Keratinocyte (primary cell): ENCODE data around the gene POLD3. TPM values are rescaled to one million over a fixed set of nuclear protein-coding genes. Genes with fewer than 3 reads are reported as not detected.
"Not testable (repeated sequence)": the region's sequence is repeated elsewhere in the genome, so short reads cannot be mapped to it uniquely, and the experiment has no call there.

Experiments used
- DNase-seq: peaks from one replicate; pipeline ENCODE4 v3.0.0-alpha.2; 2011; ENCODE audit warnings: low read depth, missing footprints, low spot score
- FAIRE-seq: peaks from 2 replicates; lab custom pipeline; 2011; peaks lifted over from hg19 to GRCh38; lab: Jason Lieb, UNC
- H2AFZ ChIP-seq: 2 replicates; pipeline ENCODE4 v1.6.0; 2012; ENCODE audit warnings: low read length, control low read depth, inconsistent platforms; ENCODE audit not compliant: control insufficient read depth
- H3K27ac ChIP-seq: 2 replicates; pipeline ENCODE4 v1.5.1; 2011; ENCODE audit warnings: low read length; ENCODE audit not compliant: control insufficient read depth, insufficient read depth
- H3K27me3 ChIP-seq: 3 replicates; pipeline ENCODE4 v1.6.0; 2011; ENCODE audit warnings: low read length; ENCODE audit not compliant: control insufficient read depth, insufficient read depth; ENCODE audit errors: extremely low read depth
- H3K36me3 ChIP-seq, 2 experiments: 2 replicates in 1 of 2; 3 replicates in 1 of 2; pipeline ENCODE4 v1.5.1; 2011; ENCODE audit warnings: low read length in 2 of 2, mild to moderate bottlenecking in 1 of 2; ENCODE audit not compliant: control insufficient read depth in 2 of 2, insufficient read depth in 2 of 2; ENCODE audit errors: extremely low read depth in 1 of 2
- H3K4me1 ChIP-seq: 3 replicates; pipeline ENCODE4 v1.5.1; 2011; ENCODE audit warnings: low read length; ENCODE audit not compliant: control insufficient read depth, insufficient read depth; ENCODE audit errors: extremely low read depth
- H3K4me2 ChIP-seq: 3 replicates; pipeline ENCODE4 v1.6.0; 2011; ENCODE audit warnings: low read depth, low read length; ENCODE audit not compliant: control insufficient read depth, insufficient read depth; ENCODE audit errors: extremely low read depth
- H3K4me3 ChIP-seq, 3 experiments: fragments of 200-600 bp in 1 of 3; sonication (generic) in 1 of 3; 2 replicates in 2 of 3; 3 replicates in 1 of 3; pipeline ENCODE4 v1.5.1; 2011 to 2016; ENCODE audit warnings: low read length in 3 of 3, mild to moderate bottlenecking in 3 of 3, control low read depth in 2 of 3, inconsistent platforms in 1 of 3, low read depth in 1 of 3, mixed read lengths in 1 of 3, mixed run types in 1 of 3, moderate library complexity in 1 of 3; ENCODE audit not compliant: control insufficient read depth in 2 of 3, insufficient read depth in 2 of 3; ENCODE audit errors: extremely low read depth in 1 of 3
- H3K79me2 ChIP-seq: 2 replicates; pipeline ENCODE4 v1.6.0; 2012; ENCODE audit warnings: low read length; ENCODE audit not compliant: control insufficient read depth, insufficient read depth
- H3K9ac ChIP-seq: 3 replicates; pipeline ENCODE4 v1.6.0; 2011; ENCODE audit warnings: low read length; ENCODE audit not compliant: control insufficient read depth, insufficient read depth; ENCODE audit errors: extremely low read depth
- H3K9me1 ChIP-seq: 3 replicates; pipeline ENCODE4 v1.6.0; 2011; ENCODE audit warnings: low read length; ENCODE audit not compliant: control insufficient read depth, insufficient read depth; ENCODE audit errors: extremely low read depth
- H3K9me3 ChIP-seq: 2 replicates; pipeline ENCODE4 v1.5.1; 2012; ENCODE audit warnings: low read depth, low read length; ENCODE audit not compliant: control insufficient read depth
- H4K20me1 ChIP-seq: 3 replicates; pipeline ENCODE4 v1.6.0; 2011; ENCODE audit warnings: low read length; ENCODE audit not compliant: control insufficient read depth, insufficient read depth; ENCODE audit errors: extremely low read depth
- EZH2 ChIP-seq: IDR thresholded peaks from one replicate; pipeline ENCODE4 v1.6.1; 2012; ENCODE audit warnings: inconsistent platforms, mild to moderate bottlenecking, low read length, moderate library complexity
- dilution Hi-C: fragments of 300-500 bp; cut with MboI; formaldehyde crosslinking; loops from one replicate; pipeline ENCODE4 v1.7.0; 2020; ENCODE audit warnings: low sequenced_read_pairs; ENCODE audit not compliant: extremely low pct_ligation_motif_present
- polyA plus RNA-seq, 5 experiments: library from polyadenylated mRNA; depleted of rRNA in 3 of 5; stranded (reverse) in 3 of 5; stranded (forward) in 1 of 5; unstranded in 1 of 5; fragments of >200 nt; gene quantifications; 1 replicate in 1 of 5; 2 replicates in 3 of 5; 3 replicates in 1 of 5; pipeline versions ENCODE4 v1.2.1 to v1.2.3, GENCODE V29; 2011 to 2012; ENCODE audit warnings: missing spikeins in 2 of 5, low read depth in 1 of 5, low replicate concordance in 1 of 5
- TF ChIP-seq, protein P1 (sequence below), 3 experiments: IDR thresholded peaks in 1 of 3; conservative IDR thresholded peaks in 1 of 3; optimal IDR thresholded peaks in 1 of 3; 2 replicates in 2 of 3; 3 replicates in 1 of 3; pipeline versions ENCODE3 to v1.5.1; 2011; ENCODE audit warnings: low read length in 3 of 3, mild to moderate bottlenecking in 3 of 3, moderate library complexity in 2 of 3, control low read depth in 1 of 3, inconsistent platforms in 1 of 3; ENCODE audit not compliant: insufficient read depth in 2 of 3; ENCODE audit errors: extremely low read depth in 1 of 3

Gene POLD3
- polyA plus RNA-seq, 1 donor (not counting 4 experiments of a cell fraction or from before 2014, with no cell fraction given), result 16.7 TPM

DNA sequence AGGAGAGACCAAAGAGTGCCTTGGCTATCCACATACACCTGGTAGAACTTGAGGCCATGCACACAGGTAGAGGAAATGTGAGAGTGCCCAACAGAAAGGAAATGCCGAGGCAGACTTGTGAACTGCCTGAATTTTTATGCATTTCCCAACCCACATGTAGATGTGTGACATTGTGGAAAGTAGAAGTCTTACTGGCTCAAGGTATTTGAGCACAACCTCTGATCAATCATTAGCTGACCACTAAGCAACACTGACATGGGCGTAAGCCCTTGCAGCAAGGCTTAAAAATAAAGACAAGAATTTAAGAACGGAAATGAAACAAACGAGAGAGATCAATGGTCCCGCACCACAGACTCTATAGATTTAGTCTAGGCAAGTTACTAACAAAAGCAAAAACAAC, 62.6 kb downstream of the POLD3 start:
- Histone ChIP-seq H3K9me1 (no peaks in the 10 kb centered on the region), H2AFZ (no peak overlapping the region), H3K4me3 (no peak overlapping the region), H3K9ac (no peak overlapping the region), H3K27ac (no peak overlapping the region), H3K9me3 (no peaks in the 10 kb centered on the region), H3K79me2 (no peaks in the 10 kb centered on the region), H3K27me3 (no peaks in the 10 kb centered on the region), H3K4me1 (no peaks in the 10 kb centered on the region), H3K36me3 (no peaks in the 10 kb centered on the region), H4K20me1 (no peaks in the 10 kb centered on the region), H3K4me2 (no peak overlapping the region)
- no peak for DNase-seq
- dilution Hi-C loops, result no loop called here
- no peak for FAIRE-seq
- TF ChIP-seq EZH2, result no peak
- TF ChIP-seq, protein P1, sequence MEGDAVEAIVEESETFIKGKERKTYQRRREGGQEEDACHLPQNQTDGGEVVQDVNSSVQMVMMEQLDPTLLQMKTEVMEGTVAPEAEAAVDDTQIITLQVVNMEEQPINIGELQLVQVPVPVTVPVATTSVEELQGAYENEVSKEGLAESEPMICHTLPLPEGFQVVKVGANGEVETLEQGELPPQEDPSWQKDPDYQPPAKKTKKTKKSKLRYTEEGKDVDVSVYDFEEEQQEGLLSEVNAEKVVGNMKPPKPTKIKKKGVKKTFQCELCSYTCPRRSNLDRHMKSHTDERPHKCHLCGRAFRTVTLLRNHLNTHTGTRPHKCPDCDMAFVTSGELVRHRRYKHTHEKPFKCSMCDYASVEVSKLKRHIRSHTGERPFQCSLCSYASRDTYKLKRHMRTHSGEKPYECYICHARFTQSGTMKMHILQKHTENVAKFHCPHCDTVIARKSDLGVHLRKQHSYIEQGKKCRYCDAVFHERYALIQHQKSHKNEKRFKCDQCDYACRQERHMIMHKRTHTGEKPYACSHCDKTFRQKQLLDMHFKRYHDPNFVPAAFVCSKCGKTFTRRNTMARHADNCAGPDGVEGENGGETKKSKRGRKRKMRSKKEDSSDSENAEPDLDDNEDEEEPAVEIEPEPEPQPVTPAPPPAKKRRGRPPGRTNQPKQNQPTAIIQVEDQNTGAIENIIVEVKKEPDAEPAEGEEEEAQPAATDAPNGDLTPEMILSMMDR (optimal IDR thresholded peaks at IDR 0.05 in 1 of 3, IDR thresholded peaks at IDR 0.05 in 1 of 3, conservative IDR thresholded peaks at IDR 0.05 in 1 of 3; ENCODE audit: extremely low read depth in 1 of 3, insufficient read depth in 2 of 3, low read length in 3 of 3), result no peak

DNA sequence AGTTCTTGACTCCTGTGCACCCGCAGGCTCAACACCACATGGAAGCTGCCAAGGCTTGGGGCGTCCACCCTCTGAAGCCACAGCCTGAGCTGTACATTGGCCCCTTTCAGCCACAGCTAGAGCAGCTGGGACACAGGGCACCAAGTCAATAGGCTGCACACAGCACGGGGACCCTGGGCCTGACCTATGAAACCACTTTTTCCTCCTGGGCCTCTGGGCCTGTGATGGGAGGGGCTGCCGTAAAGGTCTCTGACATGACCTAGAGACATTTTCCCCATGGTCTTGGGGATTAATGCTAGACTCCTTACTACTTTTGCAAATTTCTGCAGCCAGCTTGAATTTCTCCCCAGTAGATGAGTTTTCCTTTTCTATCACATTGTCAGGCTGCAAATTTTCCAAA, 66.7 kb downstream of the POLD3 start:
- dilution Hi-C loops, FAIRE-seq, H3K27ac ChIP-seq: not testable (repeated sequence)

DNA sequence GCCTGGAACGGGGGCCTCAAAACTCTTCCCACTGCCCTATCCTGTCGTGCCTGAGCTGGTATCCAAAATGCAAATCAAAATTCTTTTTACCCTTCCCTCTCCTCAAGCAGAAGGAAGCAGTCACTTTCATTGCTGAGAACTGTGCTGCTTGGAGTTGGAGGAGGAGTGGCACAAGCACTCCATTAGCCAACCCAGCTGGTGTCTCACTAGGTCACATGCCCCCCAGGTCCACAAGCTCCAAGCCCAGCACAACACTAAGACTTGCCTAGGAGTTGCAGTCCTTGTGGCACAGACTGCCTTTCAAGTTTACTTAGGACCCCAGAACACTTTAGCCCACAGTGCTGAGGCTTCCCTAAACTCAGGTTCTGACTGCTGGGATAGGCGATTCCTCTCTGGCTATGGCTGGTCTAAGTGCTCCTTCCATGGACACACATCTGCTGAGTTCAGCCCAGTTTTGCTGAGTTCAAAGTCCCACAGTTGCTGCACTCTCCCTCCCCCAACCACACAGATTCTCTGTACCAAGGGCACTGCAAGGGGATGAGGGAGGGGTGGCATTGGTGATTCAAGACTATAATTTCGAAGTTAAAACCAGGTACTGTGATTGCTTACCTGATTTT, 70.2 kb downstream of the POLD3 start:
- Histone ChIP-seq H2AFZ (no peak overlapping the region), H3K9ac (no peak overlapping the region), H3K4me3 (no peak overlapping the region), H3K4me2 (no peak overlapping the region), H4K20me1 (no peaks in the 10 kb centered on the region), H3K9me1 (no peaks in the 10 kb centered on the region), H3K79me2 (no peaks in the 10 kb centered on the region), H3K9me3 (no peaks in the 10 kb centered on the region), H3K36me3 (no peaks in the 10 kb centered on the region), H3K4me1 (no peaks in the 10 kb centered on the region), H3K27me3 (no peaks in the 10 kb centered on the region), H3K27ac (no peak overlapping the region)
- FAIRE-seq, result no peak
- DNase-seq, result no peak
- dilution Hi-C loops, result no loop called here
- no peak for TF ChIP-seq EZH2
- TF ChIP-seq, protein P1 (optimal IDR thresholded peaks at IDR 0.05 in 1 of 3, IDR thresholded peaks at IDR 0.05 in 1 of 3, conservative IDR thresholded peaks at IDR 0.05 in 1 of 3; ENCODE audit: extremely low read depth in 1 of 3, insufficient read depth in 2 of 3, low read length in 3 of 3), result no peak

More for the DNA sequence above, 66.7 kb downstream of the POLD3 start:
- not testable (repeated sequence) for H3K36me3 ChIP-seq, H3K4me3 ChIP-seq, H3K9me3 ChIP-seq, DNase-seq, H3K4me2 ChIP-seq, H3K9me1 ChIP-seq, H3K4me1 ChIP-seq, H4K20me1 ChIP-seq, H2AFZ ChIP-seq, H3K27me3 ChIP-seq, H3K79me2 ChIP-seq, H3K9ac ChIP-seq
